ENCODE results near the gene DEF6.

The DEF6 gene

GRCh38 chr6:35309611-35310264, 12.1 kb downstream of the DEF6 start:
- Histone ChIP-seq H3K27ac (no peak overlapping the region), H3K4me3 (ENCODE audit: low read depth, low read length) (no peak overlapping the region), H3K9me3 (ENCODE audit: severe bottlenecking) (no peaks in the 10 kb centered on the region), H3K27me3 (ENCODE audit: insufficient read depth, low read depth, severe bottlenecking) (no peaks in the 10 kb centered on the region), H3K36me3 (no peaks in the 10 kb centered on the region)
- TF ChIP-seq CTCF (IDR thresholded peaks at IDR 0.05; ENCODE audit: low read depth, low read length): no peak
- no peak for DNase-seq

GRCh38 chr6:35310265-35310831, 12.7 kb downstream of the DEF6 start:
- Histone ChIP-seq H3K27ac (no peak overlapping the region), H3K36me3 (no peaks in the 10 kb centered on the region), H3K9me3 (ENCODE audit: severe bottlenecking) (no peaks in the 10 kb centered on the region), H3K27me3 (ENCODE audit: insufficient read depth, low read depth, severe bottlenecking) (no peaks in the 10 kb centered on the region), H3K4me3 (ENCODE audit: low read depth, low read length) (no peak overlapping the region)
- no peak for DNase-seq
- TF ChIP-seq CTCF (IDR thresholded peaks at IDR 0.05; ENCODE audit: low read depth, low read length): no peak

DNA sequence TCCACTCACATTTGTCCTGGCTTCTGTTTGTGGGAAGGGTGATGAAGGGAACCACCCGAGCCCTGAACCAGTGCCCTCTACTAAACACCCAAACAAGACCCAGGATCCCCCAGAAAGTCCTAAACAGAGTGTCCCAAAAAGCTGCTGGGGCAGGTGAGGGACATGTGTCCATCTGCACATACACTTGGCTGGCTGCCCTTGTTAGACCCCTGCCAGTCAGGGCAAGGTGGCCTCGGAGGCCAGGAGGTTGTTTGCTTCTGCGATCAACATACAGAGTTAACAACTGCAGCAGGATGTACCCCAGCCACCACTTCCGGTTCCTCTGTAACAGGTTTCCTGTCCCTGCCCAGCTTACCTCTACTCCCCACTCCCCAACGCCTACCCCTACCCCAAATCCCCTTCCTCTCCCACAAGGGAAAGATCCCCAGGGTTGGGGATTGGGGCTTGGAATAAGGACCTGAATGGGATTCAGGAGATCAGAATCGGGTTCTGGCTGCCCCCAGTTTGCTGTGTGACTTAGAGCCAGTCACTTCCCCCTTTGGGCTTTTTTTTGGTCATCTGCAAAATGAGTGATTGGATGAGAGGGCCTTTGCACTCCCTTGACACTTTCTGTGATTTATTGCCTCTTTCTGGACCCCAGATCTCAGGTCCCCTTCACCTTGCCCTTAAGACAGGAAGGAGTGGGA, 13.9 kb downstream of the DEF6 start:
- H3K4me3 ChIP-seq (ENCODE audit: low read depth, low read length): no peak overlapping the region

GRCh38 chr6:35312076-35312800, 14.6 kb downstream of the DEF6 start:
- Histone ChIP-seq H3K27me3 (ENCODE audit: insufficient read depth, low read depth, severe bottlenecking) (no peaks in the 10 kb centered on the region), H3K9me3 (ENCODE audit: severe bottlenecking) (peaks cover 3% of the 10 kb centered on the region), H3K4me3 (ENCODE audit: low read depth, low read length) (no peak overlapping the region), H3K27ac (no peak overlapping the region), H3K36me3 (no peaks in the 10 kb centered on the region)
- TF ChIP-seq CTCF (IDR thresholded peaks at IDR 0.05; ENCODE audit: low read depth, low read length): no peak
- DNase-seq: no peak

More for the DNA sequence above, 13.9 kb downstream of the DEF6 start:
- no peak overlapping the region for H3K27ac ChIP-seq
- H3K27me3 ChIP-seq (ENCODE audit: insufficient read depth, low read depth, severe bottlenecking): no peaks in the 10 kb centered on the region
- TF ChIP-seq CTCF (IDR thresholded peaks at IDR 0.05; ENCODE audit: low read depth, low read length): no peak
- H3K9me3 ChIP-seq (ENCODE audit: severe bottlenecking): peaks cover 2% of the 10 kb centered on the region
- no peak for DNase-seq
- H3K36me3 ChIP-seq: no peaks in the 10 kb centered on the region

DNA sequence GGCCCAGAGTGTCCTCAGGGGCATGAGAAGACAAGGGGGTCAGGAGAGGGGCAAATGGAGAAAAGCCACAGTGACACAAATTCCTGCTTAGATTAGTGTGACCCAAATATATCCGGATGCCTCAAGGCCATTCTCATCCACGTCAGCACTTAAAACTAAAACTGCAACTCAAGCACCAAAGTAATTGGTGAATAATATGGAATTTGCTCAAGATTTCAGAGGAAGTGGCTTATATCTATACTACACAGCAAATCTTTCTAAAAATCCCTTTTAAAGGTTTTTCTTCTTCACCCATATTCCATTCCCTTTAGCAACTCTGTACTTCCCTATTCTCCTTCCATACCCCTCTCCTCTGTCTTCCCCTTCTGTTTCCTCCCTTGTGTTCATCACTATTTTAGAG, 15.2 kb downstream of the DEF6 start:
- DNase-seq: no peak
- Histone ChIP-seq H3K27ac (no peak overlapping the region), H3K27me3 (ENCODE audit: insufficient read depth, low read depth, severe bottlenecking) (no peaks in the 10 kb centered on the region), H3K9me3 (ENCODE audit: severe bottlenecking) (peaks cover 3% of the 10 kb centered on the region), H3K4me3 (ENCODE audit: low read depth, low read length) (no peak overlapping the region), H3K36me3 (no peaks in the 10 kb centered on the region)
- no peak for TF ChIP-seq CTCF (IDR thresholded peaks at IDR 0.05; ENCODE audit: low read depth, low read length)
